ENCODE measurements around the gene IFFO2.

The IFFO2 gene

DNA sequence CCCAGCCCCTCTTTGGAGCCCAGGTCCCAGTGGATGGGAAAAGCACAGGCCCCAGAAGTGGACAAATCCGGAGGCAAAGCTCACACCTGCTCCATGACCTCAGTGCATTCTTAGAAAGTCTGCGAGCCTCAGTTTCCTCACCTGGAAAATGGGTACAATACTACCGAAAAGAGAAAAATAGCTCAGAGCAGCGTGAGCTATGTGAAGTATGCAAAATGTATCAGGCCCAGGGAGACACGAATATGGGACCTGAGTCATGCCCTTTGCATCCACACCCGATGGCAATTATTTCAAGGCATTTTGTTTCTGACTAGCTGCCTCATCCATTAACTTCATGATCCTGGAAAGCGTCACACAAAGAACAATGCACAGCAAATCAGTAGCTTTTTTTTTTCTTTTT lies 63.4 kb downstream of the IFFO2 start:
- peak; percentile 22 for DNase-seq (ENCODE audit: low read depth)

GRCh38 chr1:18891858-18892257 lies 64.6 kb downstream of the IFFO2 start:
- peak; percentile 22 for DNase-seq (ENCODE audit: low read depth)

DNA sequence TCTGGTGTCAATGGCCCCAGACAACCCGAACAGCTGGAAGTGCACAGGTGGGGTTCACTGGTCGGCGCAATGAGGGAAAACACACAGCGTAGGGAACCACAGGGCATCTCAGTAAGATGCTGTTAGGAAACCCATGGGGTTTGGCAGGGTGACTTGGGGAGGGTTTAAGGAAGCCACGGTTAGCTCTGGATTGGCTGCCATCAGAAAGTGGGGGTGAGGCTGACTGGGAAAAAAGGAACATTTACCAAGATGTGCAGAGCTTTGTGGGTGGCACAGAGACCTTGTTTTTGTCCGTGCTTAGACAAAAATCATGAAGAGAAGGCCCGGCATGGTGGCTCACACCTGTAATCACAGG lies 65.1 kb downstream of the IFFO2 start:
- no peak for DNase-seq (ENCODE audit: low read depth)

DNA sequence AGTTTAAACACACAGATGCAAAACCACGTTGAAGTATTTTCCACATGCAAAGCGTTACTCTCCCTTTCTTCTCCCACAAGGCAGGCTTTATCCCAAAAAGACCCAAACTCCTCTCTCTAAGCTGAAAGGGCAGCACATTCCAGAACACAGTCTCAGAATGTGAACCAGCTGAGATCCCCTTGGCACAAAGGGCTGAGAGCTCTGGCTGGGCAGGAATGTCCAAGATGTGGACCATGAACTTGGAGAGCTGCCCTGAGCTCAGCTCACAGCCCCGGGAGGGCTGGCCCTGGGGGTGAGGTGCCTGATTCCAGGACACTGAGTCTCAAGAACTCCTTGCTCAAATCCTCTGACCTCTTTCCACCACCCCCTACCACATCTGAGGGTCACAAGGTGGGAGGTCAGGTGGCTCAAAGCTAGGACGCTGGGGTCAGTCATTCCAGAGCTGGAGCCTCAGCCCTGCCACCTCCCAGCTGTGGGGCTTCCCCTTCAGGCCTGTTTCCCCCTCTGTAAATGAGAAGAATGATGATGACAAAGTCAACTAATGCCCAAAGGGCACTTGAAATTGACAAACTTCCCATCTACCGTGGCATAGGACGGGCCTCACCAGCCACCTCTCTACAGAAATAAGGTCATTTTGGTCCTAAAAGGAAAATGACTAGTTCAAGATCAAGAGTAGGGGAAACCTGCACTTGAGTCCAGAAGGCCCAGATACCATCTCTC lies 65.6 kb downstream of the IFFO2 start:
- DNase-seq (ENCODE audit: low read depth): no peak

DNA sequence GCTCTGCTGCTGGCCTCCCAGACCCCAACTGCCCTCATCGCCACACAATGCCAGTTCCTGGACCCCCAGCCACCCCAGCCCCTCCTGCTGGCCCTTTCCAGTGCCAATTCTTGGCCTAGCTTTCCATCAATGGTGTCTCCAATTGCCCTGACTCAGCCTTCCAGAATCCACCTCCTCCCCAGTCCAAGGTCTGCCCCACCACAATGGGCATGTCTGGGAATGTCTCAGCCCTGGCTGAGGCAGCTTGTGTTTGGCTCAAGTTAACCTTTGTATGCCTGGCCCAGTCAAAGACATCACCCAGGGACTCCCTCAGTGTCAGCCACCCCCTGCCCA lies 70.5 kb downstream of the IFFO2 start:
- peak; percentile 29 for DNase-seq (ENCODE audit: low read depth)

DNA sequence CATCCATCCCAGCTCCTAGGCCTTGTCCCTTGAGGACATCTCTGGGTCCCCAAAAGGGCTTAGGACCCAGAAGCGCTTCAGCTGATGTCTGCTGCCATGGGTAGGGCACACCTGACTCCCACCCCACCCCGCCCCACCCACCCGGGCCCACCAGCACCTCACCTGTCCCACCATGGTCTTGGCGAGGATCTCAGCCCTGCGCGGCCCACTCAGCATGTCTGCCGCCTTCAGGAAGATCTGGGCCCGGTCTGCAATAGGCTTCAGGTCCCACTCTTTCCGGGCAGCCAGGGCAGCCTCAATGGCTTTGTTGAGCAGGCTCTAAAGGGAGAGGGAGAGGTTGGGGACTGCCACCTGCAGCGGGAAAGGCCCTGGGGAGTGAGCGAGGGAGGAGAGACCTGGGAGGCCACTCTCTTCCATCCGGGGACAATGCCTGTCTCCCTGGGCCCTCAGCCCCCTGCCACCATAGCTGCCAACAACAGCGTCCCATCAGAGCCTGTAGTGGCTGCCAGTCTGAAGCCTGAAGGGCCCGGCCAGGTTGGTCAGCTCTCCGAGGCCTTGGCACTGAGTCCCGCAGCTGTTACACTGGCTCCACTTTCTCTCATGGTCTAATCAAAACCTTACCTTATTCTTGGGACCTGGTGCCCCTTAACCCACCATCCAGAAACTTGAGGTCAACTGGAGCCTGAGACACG lies 71.0 kb downstream of the IFFO2 start:
- DNase-seq (ENCODE audit: low read depth): no peak

DNA sequence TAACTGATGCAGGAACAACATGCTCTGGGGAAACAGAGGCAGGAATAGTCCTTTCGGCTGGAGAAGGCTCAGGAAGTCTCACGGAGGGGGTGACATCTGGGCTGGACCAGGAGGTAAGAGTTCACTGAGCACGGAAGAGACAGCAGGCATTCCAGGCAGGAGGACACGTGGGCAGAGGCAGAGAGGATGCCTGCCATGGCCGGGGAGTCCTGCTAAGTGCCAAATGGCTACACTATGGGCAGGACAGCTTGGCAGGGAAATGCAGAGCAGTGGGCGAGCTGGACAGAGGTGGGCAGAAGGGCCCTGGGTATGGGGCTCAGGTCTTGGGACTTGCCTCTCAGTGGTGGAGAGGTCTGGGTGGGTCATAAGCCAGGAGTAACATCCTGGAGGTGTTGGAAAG lies 71.7 kb downstream of the IFFO2 start:
- DNase-seq (ENCODE audit: low read depth): no peak

DNA sequence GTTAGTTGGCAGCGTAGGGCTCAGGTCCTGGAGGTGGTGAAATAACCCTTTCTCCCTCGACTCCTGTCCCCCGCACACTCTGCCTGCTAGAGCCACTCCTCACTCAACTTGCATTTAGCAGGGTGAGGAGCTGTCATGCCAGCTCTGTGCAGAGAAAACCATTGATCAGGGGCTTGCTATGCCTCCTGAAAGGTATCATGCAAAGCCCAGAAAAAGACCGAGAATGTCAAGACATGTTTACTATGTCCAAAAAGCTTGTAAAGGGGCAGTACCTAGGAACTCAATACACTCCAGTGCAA lies 72.1 kb downstream of the IFFO2 start:
- no peak for DNase-seq (ENCODE audit: low read depth)

- DNase-seq (ENCODE audit: low read depth): peak; percentile 77
Measured at GRCh38 chr1:18883636-18884418, 72.6 kb downstream of the IFFO2 start.

DNA sequence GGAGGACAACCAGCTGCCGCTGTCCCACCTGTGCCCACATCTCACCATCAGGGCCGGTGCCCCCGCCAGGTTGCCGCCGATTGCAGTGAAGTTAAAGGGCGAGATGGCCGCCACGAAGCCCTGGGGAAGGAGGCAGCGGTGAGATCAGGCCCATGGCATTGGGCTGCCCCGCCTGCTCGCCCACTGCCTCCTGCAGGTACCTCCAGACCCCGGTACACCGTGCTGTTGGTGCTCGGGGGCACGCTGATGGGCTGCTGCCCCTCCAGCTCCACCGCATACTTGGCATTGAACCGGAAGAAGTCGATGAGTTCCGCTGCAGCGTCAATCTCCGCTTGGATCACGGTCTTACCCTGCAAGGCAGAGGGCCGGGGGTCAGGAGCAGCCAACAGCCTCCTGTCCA lies 73.4 kb downstream of the IFFO2 start:
- DNase-seq (ENCODE audit: low read depth): no peak

DNA sequence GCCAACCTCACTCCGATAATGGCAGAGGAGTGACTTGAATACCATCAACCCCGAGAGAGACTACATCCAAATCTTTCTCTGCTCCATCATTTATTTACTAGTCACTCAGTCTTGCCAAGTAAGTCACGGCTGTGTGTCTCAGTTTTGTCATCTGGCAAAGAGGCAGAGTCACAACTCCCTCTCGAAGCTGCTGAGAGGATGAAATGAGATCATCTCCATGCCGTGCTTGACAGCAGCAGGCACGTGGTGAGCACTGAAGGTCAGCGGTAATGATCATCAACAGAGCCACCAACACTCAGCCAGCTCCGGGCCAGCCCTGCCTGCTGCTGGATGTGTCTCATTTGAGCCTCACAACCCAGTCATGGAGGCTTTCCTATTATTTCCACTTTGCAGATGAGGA lies 74.0 kb downstream of the IFFO2 start:
- DNase-seq (ENCODE audit: low read depth): no peak

DNA sequence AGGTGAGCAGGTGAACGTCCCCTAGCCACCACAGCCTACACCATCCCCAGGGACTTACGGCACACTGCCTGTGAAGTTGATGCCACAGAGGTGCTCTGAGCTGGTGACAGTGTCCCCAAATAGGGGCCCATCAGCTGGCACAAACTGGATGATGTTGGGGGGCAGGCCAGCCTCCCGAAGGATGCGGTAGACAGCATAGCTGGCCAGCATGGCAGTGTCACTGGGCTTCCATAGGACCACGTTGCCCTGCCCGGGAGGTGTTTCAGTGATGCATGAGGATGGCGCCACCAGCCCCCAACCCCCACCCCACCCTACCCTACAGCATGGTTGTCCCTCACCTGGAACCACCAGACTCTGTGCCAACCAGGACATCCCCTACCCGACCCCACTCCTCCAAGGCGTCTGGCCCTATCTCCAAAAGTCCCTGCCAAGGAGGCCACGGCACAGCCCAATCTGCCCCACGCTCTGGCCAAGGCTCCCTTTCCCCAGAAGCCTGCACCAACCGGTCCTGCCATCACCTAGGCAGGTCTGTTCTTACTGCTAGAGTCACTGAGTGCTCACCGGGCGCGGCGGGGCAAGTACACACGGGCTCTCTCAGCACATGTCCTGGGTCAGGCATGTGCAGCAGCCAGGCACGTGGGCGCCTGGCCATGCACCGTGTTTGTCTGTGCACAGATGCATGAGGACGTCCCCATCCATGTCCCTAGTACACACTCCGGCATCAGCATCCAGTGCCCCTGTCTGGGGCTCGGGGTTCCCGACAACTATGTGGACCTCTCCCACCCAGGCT lies 74.6 kb downstream of the IFFO2 start:
- no peak for DNase-seq (ENCODE audit: low read depth)

- no peak for DNase-seq (ENCODE audit: low read depth)
Measured at GRCh38 chr1:18881164-18881563, 75.3 kb downstream of the IFFO2 start.

DNA sequence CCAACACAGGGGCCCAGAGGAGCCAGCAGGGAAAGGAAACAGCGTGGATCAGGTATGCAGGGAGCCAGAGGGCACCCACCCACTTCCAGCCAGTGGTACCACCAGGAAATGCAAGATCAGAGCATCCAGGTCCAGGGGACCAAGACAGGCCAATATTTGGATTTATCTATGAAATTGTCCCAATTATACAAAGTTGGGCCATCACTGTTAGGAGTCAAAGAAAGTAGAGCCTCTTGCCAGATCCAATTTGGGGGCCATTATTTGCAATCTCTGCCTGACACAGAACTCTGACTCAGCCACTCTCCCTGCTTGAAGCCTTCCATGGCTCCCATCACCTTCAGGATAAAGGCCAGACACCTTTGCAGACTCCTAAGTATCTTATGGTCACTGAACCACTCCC lies 75.9 kb downstream of the IFFO2 start:
- DNase-seq (ENCODE audit: low read depth): no peak

- DNase-seq (ENCODE audit: low read depth): no peak
Measured at GRCh38 chr1:18879791-18880309, 76.6 kb downstream of the IFFO2 start.

GRCh38 chr1:18879215-18879790 lies 77.2 kb downstream of the IFFO2 start:
- DNase-seq (ENCODE audit: low read depth): no peak

DNA sequence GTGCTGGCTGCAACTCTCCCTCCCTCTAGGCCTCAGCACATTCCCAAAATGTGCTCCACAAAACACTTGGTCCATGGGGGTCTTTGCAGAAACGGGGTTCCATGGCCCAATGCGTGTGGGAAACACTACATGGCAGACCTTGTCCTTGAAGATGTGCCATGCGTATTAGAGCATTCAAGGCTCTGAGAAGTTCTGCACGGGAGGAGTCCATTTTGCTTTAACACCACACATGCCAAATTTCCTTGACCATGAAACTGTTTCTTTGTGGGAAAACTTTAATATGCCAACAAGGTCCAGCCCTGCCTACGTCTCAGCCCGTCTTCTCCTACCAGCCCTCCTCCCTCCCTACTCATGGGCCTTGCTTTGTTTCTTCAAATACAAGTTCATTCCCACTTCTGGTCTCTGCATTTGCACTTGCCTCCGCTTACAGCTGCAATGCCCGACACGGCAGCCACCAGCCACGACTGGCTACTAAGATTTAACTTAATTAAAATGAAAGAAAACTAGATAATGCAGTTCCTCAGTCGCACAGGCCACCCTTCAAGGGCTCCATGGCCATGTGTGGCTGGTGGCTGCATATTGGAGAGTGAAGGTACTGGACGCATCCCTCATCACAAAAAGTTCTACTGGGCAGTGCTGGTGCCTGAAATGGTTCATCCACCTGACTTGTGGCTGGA lies 77.8 kb downstream of the IFFO2 start:
- DNase-seq (ENCODE audit: low read depth): no peak

DNA sequence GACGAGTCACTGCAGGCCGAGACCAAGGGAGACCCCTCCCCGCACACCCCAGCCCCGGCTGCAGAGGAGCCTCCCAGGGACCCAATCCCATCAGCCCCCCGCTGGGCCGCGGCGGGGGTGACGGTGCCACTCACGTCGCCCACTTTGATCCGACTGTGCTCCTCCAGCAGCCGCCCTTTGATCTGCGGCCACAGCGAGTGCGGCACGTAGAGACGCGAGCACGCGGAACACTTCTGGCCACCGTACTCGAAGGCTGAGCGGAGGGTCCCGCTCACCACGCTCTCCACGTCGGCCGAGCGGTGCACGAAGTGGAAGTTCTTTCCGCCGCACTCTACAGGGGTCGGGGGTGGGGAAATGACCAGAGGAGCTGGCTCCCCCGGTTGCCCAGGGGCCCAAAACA lies 79.2 kb downstream of the IFFO2 start:
- no peak for DNase-seq (ENCODE audit: low read depth)

DNA sequence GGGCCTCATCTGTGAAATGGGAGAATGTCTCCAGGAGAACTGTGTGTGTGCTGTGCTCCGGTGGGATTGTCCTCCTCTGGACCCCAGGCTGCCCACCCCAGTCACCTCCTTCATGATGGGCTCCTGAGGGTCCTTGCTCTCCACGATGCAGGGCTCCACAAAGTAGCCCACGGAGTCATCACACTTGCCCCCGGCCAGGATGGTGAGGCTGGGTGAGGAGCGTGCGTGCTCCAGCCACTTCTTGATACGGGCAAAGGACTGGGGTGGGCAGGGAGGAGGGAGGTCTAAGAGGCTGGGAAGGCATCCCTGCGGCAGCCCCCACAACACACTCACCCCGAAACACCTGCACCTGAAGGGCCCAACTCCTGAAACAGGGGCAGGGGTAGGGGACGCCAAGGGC lies 80.3 kb downstream of the IFFO2 start:
- no peak for DNase-seq (ENCODE audit: low read depth)

- DNase-seq (ENCODE audit: low read depth): no peak
Measured at GRCh38 chr1:18875796-18876128, 80.7 kb downstream of the IFFO2 start.

- DNase-seq (ENCODE audit: low read depth): peak; percentile 77
Measured at GRCh38 chr1:18875107-18875795, 81.2 kb downstream of the IFFO2 start.
